ENCODE data around the gene GALT. TPM values are rescaled to one million over a fixed set of nuclear protein-coding genes. Genes with fewer than 3 reads are reported as not detected.

The GALT gene
- total RNA-seq, 6 experiments from 2014 or later: 58.2 to 157 (median 117) TPM

GRCh38 chr9:34610434-34611206, 35.9 kb upstream of the GALT start:
- Histone ChIP-seq H3K9me3 (no peaks in the 10 kb centered on the region), H3K27ac (no peak overlapping the region), H3K4me3 (peak overlapping the region in 2 of 3 donors; percentile 74 to 85), H3K4me1 (peaks cover 0 to 33% (median 10%) of the 10 kb centered on the region in 4 donors), H3K36me3 (no peaks in the 10 kb centered on the region), H3K27me3 (no peaks in the 10 kb centered on the region)
- ATAC-seq: no peak
- no peak for TF ChIP-seq POLR2A (IDR thresholded peaks at IDR 0.05)
- no peak for TF ChIP-seq CTCF (IDR thresholded peaks at IDR 0.05)
- DNase-seq: peak in 1 of 3 donors; percentile 63
- intact Hi-C loops (cut with DNase I): no loop called here
- 83% methylated on average over 2 of the region's 20 CpGs for WGBS (ENCODE audit: insufficient coverage, low coverage, low lambda C conversion rate, missing lambda C conversion rate)

- WGBS (ENCODE audit: insufficient coverage, low coverage, low lambda C conversion rate, missing lambda C conversion rate): 29% methylated on average over 7 of the region's 10 CpGs
- peak overlapping the region; percentile 86 to 89 (median 86) for H3K27ac ChIP-seq
- ATAC-seq (peak; percentile 6 to 19 (median 10)), DNase-seq (peak in 1 of 3 donors; percentile 61)
- peaks cover 0 to 5% (median 0%) of the 10 kb centered on the region in 4 donors for H3K36me3 ChIP-seq
- peaks cover 0 to 33% (median 10%) of the 10 kb centered on the region in 4 donors for H3K4me1 ChIP-seq
- no peaks in the 10 kb centered on the region for H3K27me3 ChIP-seq
- H3K9me3 ChIP-seq: no peaks in the 10 kb centered on the region
- intact Hi-C loops (cut with DNase I): no loop called here
- TF ChIP-seq CTCF (IDR thresholded peaks at IDR 0.05) (no peak), POLR2A (IDR thresholded peaks at IDR 0.05) (no peak)
- H3K4me3 ChIP-seq: peak overlapping the region; percentile 62 to 85 (median 74)
Observed at GRCh38 chr9:34611251-34611810, 35.1 kb upstream of the GALT start.

- TF ChIP-seq CTCF (IDR thresholded peaks at IDR 0.05): no peak
- TF ChIP-seq POLR2A (IDR thresholded peaks at IDR 0.05): peak; percentile 93
- Histone ChIP-seq H3K4me3 (peak within 1 kb of the TSS; percentile 62 to 85 (median 74)), H3K36me3 (peaks cover 0 to 13% (median under 1%) of the 10 kb centered on the region in 4 donors), H3K4me1 (peaks cover 0 to 28% (median 10%) of the 10 kb centered on the region in 4 donors), H3K9me3 (no peaks in the 10 kb centered on the region), H3K27me3 (no peaks in the 10 kb centered on the region), H3K27ac (peak within 1 kb of the TSS; percentile 86 to 89 (median 86))
- 2% methylated on average over 33 of the region's 77 CpGs for WGBS (ENCODE audit: insufficient coverage, low coverage, low lambda C conversion rate, missing lambda C conversion rate)
- peak; percentile 93 to 98 (median 96) for ATAC-seq
- DNase-seq: peak; percentile 91 to 93 (median 91)
- intact Hi-C loops (cut with DNase I): no loop called here
Observed at GRCh38 chr9:34611811-34612787, 34.4 kb upstream of the GALT start, which contains the start of gene RPP25L. RPP25L (minus strand) TSS chr9:34612097; CDS start chr9:34611296, 801 bp downstream.

- TF ChIP-seq CTCF (IDR thresholded peaks at IDR 0.05): peak; percentile 74 to 85 (median 84)
- TF ChIP-seq POLR2A (IDR thresholded peaks at IDR 0.05): no peak
- H3K27me3 ChIP-seq: no peaks in the 10 kb centered on the region
- ATAC-seq (peak; percentile 74 to 76 (median 74)), DNase-seq (peak; percentile 76 to 82 (median 77))
- peaks cover 0 to 21% (median 4%) of the 10 kb centered on the region in 4 donors for H3K36me3 ChIP-seq
- intact Hi-C loops (cut with DNase I): no loop called here
- peak overlapping the region; percentile 62 to 85 (median 74) for H3K4me3 ChIP-seq
- peaks cover 0 to 24% (median 10%) of the 10 kb centered on the region in 4 donors for H3K4me1 ChIP-seq
- H3K27ac ChIP-seq: peak overlapping the region; percentile 86 to 89 (median 86)
- no peaks in the 10 kb centered on the region for H3K9me3 ChIP-seq
- 0% methylated on average over 10 of the region's 15 CpGs for WGBS (ENCODE audit: insufficient coverage, low coverage, low lambda C conversion rate, missing lambda C conversion rate)
Observed at GRCh38 chr9:34612788-34613390, 33.6 kb upstream of the GALT start.

Data from right lobe of liver (tissue), 6 donors.